ENCODE results near the gene ZNF638. TPM values are rescaled to one million over a fixed set of nuclear protein-coding genes. Genes with fewer than 3 reads are reported as not detected.

ZNF638 gene
- total RNA-seq, 1 donor from 2014 or later, result 93.0 TPM

- no peak for DNase-seq (ENCODE audit: low read depth, low spot score)
Measured at GRCh38 chr2:71469403-71470398, 138.1 kb downstream of the ZNF638 start.

- DNase-seq (ENCODE audit: low read depth, low spot score), result no peak
Measured at GRCh38 chr2:71471276-71471675, 139.7 kb downstream of the ZNF638 start.

- no peak for DNase-seq (ENCODE audit: low read depth, low spot score)
Measured at GRCh38 chr2:71472019-71472418, 140.4 kb downstream of the ZNF638 start.

DNA sequence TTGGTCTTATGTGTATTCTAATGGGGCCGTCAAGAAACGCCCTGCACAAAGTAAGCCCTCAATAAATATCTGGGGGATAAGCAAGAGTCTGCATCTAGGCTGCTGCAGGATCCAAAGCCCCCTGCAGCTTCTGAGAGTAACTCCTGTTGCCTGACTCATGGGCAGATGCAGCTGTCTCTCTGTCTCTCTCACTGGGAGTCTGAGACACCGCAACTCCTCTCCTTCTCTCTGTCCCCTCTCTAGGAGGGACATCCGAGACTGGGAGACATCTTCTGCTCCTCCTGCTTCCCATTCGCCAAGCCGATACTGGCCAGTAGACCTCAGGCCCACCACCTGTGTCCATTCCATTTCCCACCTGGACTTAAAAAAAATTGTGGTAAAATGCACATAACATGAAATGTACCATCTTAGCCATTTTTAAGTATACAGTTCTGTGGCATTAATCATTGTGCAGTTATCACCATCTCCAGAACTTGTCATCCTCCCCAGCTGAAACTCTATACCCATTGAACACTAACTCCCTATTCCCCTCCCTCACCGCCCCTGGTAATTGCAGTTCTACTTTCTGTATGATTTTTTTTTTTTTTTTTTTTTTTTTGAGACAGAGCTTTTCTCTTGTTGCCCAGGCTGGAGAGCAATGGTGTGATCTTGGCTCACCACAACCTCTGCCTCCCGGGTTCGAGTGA is 141.9 kb downstream of the ZNF638 start:
- no peak for DNase-seq (ENCODE audit: low read depth, low spot score)

DNA sequence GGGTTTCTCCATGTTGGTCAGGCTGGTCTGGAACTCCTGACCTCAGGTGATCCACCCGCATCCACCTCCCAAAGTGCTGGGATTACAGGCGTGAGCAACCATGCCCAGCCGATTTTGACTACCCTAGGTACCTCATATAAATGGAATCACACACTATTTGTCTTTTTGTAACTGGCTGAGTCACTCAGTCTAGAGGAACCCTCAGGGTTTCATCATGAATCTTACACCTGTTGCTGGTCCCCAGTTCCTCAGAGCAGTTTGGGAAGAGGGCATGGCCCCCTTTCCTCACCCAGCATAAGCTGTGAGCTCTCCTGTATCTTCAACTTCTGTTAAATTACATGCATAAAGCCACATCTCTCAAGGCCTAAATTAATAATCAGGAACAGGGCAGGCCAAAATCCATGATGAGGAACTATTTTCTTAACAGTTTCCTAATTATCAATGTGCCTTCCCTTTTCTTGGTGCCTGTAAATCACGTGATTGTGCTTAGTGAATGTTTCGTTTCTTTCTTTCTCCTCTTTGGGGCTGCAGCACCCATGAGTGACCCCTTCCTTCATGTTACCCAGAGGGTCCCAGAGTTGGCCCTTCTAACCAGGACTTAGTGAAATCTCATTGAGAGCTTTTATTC is 142.6 kb downstream of the ZNF638 start:
- DNase-seq (ENCODE audit: low read depth, low spot score), result no peak

DNA sequence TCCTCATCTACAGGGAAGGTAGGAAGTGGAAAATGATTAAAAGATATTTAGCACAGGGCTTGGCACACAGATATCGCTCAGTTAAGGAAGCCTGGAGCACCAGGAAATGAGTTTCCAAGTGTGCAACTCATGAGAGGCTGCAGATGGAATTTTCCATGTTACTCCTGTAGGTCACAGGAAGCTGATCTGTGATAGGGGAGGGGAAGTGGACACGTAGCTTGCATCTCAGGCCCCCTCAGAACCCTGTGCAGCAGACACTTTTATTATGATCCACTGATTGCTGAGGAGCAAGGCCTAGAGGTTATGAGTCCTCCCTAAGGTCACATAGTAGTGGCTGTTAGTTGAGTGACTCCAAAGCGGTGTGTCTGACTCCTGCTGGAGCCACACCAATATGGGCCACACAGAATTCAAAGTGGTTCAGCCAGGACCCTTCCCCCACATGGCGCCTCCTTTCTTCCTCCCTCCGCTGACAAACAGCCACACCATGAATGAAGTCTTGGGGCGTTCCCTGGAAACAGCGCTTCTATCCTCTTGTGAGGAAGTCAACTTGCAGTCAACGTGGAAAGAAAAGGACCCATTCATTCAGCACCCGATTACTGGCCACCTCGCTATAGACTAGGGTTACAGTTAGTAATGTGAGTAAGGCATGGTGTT is 143.3 kb downstream of the ZNF638 start:
- DNase-seq (ENCODE audit: low read depth, low spot score), result no peak

DNA sequence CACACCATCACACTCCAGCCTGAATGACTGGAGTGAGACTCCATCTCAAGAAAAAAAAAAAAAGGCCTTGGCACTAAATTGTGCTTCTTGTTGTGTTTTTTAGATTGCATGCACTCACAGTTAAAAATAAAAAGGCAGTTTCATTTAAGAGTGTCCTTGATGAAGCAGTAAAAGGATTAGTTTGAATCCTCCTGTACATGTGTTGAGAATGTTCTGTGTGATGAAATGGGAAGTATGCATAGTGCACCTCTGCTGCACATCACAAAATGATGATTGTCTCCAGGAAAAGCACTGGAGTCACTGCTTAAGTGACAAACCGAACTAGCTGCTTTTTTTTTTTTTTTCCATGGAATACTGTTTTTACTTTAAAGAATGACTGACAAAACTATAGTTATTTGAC is 144.9 kb downstream of the ZNF638 start:
- DNase-seq (ENCODE audit: low read depth, low spot score), result no peak

DNA sequence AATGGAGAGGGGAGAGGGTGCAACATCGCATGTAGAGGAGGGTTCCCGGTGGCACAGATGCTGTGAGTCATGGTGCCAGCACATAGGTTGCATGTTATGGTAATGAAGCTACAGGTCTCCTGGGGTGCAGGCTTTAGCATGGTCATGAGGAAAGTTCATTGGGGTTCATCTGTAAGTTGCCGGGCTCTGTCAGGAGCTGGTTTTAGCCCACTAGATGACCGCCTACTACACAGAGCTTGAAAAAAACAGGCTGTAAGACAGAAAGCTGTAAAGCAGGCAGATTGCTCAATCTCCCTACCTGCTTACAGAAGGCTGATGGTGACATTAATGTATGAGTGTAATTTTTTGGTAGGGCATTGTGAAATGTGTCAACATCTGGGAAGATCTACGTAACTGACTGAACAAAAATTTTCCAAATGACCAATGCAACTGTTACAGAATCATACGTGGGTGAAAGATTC is 145.7 kb downstream of the ZNF638 start:
- DNase-seq (ENCODE audit: low read depth, low spot score), result no peak

GRCh38 chr2:71478806-71479205 is 147.2 kb downstream of the ZNF638 start:
- DNase-seq (ENCODE audit: low read depth, low spot score), result no peak

GRCh38 chr2:71479261-71479660 is 147.7 kb downstream of the ZNF638 start:
- no peak for DNase-seq (ENCODE audit: low read depth, low spot score)

DNA sequence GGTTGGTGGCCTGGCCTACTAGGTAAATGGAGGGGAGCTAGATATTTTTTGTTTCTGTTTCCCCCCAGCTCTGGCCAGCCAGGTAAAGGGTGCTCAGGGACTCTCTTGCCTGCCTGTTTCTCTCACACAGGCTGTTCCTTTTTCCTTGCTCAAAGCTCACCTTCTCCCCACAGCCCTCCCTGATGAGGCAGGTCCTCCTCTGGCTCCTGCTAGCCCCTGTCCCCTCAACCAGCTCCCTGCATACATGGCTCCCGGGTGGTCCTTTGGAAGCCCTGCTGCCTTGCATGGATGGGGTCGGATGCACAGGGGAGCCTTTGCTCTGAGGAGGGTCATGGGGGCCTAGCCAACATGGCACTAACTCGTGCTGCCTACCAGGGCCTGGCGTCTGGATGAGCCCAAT is 149.5 kb downstream of the ZNF638 start:
- DNase-seq (ENCODE audit: low read depth, low spot score), result no peak

DNA sequence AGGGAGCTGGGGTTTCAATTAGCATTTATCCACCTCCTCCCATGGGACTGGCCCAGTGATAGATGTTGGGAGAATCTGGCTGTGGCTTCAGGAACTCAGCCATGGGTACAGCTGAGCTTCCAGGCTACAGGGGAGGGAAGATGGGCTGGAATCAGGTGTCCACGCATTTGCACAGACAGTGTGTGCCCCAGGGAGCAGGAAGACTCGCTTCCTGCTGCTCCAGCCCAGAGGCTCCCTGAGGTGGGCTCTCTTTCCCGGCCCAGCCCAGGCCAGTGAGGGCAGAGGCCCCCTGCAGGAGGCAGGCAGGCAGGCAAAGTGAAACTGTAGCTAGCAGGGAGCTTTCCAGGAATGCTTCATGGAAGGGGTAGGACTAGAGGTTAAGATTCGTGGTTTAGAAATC is 150.5 kb downstream of the ZNF638 start:
- DNase-seq (ENCODE audit: low read depth, low spot score), result no peak

DNA sequence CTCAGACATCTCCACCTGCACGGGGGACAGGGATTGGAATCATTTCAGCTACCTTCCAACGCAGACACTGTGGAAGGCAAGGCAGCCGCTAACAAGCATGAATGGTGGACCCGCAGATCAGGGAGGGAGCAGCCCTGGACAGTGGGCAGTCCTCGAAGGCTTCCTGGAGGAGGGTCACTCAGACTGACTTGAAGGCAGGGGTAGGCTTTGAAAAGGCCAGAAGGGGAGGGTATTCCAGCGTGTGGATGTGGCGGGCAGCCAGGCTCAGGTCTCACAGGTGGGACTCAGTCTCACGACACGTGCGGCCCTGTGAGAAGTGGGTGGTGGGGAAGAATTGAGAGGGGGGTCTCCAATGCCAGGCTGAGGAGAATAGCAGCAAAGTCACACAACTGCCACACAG is 151.7 kb downstream of the ZNF638 start:
- DNase-seq (ENCODE audit: low read depth, low spot score), result no peak

GRCh38 chr2:71484354-71484753 is 152.8 kb downstream of the ZNF638 start:
- no peak for DNase-seq (ENCODE audit: low read depth, low spot score)

Other genes starting within 250 kb of the ZNF638 start
- 8.6 and 9.4 TPM in 2 replicates for gene MCEE, start 201.6 kb upstream of the ZNF638 start, total RNA-seq
- gene MPHOSPH10, start 201.1 kb upstream of the ZNF638 start, total RNA-seq, result 20.4 and 24.3 TPM in 2 replicates
- gene PAIP2B, start 104.7 kb upstream of the ZNF638 start, total RNA-seq, result 0.40 and 1.2 TPM in 2 replicates
- 82.1 and 110 TPM in 2 replicates for gene DYSF, start 121.8 kb downstream of the ZNF638 start, total RNA-seq

Data from pulmonary artery endothelial cell (primary cell).